Measurements from ENCODE around the gene SLCO3A1.

SLCO3A1 gene

GRCh38 chr15:91855684-91856489 lies 2.4 kb downstream of the SLCO3A1 start:
- TF ChIP-seq, protein P1, sequence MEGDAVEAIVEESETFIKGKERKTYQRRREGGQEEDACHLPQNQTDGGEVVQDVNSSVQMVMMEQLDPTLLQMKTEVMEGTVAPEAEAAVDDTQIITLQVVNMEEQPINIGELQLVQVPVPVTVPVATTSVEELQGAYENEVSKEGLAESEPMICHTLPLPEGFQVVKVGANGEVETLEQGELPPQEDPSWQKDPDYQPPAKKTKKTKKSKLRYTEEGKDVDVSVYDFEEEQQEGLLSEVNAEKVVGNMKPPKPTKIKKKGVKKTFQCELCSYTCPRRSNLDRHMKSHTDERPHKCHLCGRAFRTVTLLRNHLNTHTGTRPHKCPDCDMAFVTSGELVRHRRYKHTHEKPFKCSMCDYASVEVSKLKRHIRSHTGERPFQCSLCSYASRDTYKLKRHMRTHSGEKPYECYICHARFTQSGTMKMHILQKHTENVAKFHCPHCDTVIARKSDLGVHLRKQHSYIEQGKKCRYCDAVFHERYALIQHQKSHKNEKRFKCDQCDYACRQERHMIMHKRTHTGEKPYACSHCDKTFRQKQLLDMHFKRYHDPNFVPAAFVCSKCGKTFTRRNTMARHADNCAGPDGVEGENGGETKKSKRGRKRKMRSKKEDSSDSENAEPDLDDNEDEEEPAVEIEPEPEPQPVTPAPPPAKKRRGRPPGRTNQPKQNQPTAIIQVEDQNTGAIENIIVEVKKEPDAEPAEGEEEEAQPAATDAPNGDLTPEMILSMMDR (IDR thresholded peaks at IDR 0.05; ENCODE audit: borderline replicate concordance, control extremely low read depth, extremely low read depth, insufficient read depth, missing control alignments), result no peak
- no peak for DNase-seq (ENCODE audit: low spot score)
- in situ Hi-C loops (cut with MboI; ENCODE audit: low sequenced_read_pairs, unreplicated experiment), result no loop called here

DNA sequence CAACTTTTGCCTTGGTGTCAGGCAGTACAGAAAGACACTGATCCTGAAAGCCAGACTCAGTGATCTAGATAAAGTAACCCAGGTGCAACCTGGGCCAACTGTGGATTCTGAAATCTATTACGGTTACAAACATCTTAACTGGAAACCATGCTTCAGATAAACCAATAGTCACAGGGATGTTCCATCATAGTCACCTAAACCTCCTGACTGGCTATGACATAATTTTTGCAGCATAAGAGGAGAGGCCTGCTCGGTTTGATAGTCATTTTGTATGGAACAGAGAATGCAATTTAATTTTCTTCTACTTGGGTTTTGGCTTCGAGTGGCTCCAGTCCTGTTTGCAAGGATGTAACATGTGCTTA lies 3.7 kb downstream of the SLCO3A1 start:
- DNase-seq (ENCODE audit: low spot score), result no peak
- TF ChIP-seq, protein P1 (IDR thresholded peaks at IDR 0.05; ENCODE audit: borderline replicate concordance, control extremely low read depth, extremely low read depth, insufficient read depth, missing control alignments), result no peak
- in situ Hi-C loops (cut with MboI; ENCODE audit: low sequenced_read_pairs, unreplicated experiment), result no loop called here

- DNase-seq (ENCODE audit: low spot score), result peak; percentile 35
- in situ Hi-C loops (cut with MboI; ENCODE audit: low sequenced_read_pairs, unreplicated experiment), result no loop called here
- TF ChIP-seq, protein P1 (IDR thresholded peaks at IDR 0.05; ENCODE audit: borderline replicate concordance, control extremely low read depth, extremely low read depth, insufficient read depth, missing control alignments), result no peak
Observed at GRCh38 chr15:91857772-91858171, 4.3 kb downstream of the SLCO3A1 start.

DNA sequence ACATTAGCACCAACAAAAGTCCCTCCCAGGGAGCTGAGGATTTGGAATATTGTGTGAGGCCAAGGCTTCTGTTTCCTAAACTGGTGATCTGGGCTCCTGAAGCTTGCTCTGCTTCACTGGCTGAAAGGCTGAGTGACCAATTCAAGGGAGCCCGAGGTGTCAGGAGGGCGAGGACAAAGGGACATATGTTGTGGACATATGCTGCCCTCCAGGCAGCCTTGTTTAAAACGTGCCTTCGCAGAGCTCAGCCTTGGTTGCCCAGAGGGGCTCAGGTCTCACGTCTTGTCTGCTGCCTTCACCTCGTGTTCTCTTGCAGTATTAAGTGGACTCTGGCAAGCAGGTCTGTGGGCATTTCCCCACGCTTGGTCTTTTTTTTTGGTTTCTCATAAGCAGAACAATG lies 7.0 kb downstream of the SLCO3A1 start:
- in situ Hi-C loops (cut with MboI; ENCODE audit: low sequenced_read_pairs, unreplicated experiment), result no loop called here
- DNase-seq (ENCODE audit: low spot score), result no peak
- TF ChIP-seq, protein P1 (IDR thresholded peaks at IDR 0.05; ENCODE audit: borderline replicate concordance, control extremely low read depth, extremely low read depth, insufficient read depth, missing control alignments), result no peak

GRCh38 chr15:91861223-91861622 lies 7.7 kb downstream of the SLCO3A1 start:
- TF ChIP-seq, protein P1 (IDR thresholded peaks at IDR 0.05; ENCODE audit: borderline replicate concordance, control extremely low read depth, extremely low read depth, insufficient read depth, missing control alignments), result no peak
- in situ Hi-C loops (cut with MboI; ENCODE audit: low sequenced_read_pairs, unreplicated experiment), result no loop called here
- DNase-seq (ENCODE audit: low spot score), result no peak

DNA sequence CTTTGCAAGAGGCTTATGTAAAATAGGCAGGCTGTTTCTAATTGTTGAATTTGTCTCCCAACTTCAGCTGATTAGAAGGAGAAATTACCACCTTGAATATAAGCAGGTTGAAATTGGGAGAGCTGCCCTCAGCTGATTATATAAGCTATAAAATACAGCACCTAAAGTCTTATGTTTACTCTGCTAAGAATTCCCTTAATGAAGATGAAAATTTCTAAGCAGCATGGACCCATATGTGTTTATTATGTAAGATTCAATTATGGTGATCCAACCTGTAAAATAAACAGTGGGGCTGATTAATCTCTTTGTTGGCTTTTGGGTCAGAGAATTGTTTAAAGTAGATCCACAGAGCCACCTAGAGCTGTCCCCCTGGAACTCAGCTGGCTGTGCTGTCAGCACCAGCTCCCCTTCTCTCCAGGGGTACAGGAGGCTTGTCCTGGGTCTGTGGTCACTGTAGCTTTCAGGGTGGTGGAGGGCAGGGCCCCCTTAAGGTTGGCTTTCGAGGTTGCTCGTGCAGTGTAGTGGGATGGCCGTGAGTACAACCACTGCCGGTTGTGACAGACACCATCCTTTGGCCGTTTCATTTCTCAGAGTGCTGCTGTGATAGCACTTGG lies 9.5 kb downstream of the SLCO3A1 start:
- in situ Hi-C loops (cut with MboI; ENCODE audit: low sequenced_read_pairs, unreplicated experiment), result no loop called here
- DNase-seq (ENCODE audit: low spot score), result no peak
- TF ChIP-seq, protein P1 (IDR thresholded peaks at IDR 0.05; ENCODE audit: borderline replicate concordance, control extremely low read depth, extremely low read depth, insufficient read depth, missing control alignments), result no peak

Measured in GM13976 (cell line).